Keratinocyte (primary cell): ENCODE data around the gene PLA2G6. TPM values are rescaled to one million over a fixed set of nuclear protein-coding genes. Genes with fewer than 3 reads are reported as not detected.

Experiments
- DNase-seq: peaks from one replicate; pipeline ENCODE4 v3.0.0-alpha.2; 2011; ENCODE audit warnings: low read depth, missing footprints, low spot score
- FAIRE-seq: peaks from 2 replicates; lab custom pipeline; 2011; peaks lifted over from hg19 to GRCh38; lab: Jason Lieb, UNC
- H2AFZ ChIP-seq: 2 replicates; pipeline ENCODE4 v1.6.0; 2012; ENCODE audit warnings: low read length, control low read depth, inconsistent platforms; ENCODE audit not compliant: control insufficient read depth
- H3K27ac ChIP-seq: 2 replicates; pipeline ENCODE4 v1.5.1; 2011; ENCODE audit warnings: low read length; ENCODE audit not compliant: control insufficient read depth, insufficient read depth
- H3K27me3 ChIP-seq: 3 replicates; pipeline ENCODE4 v1.6.0; 2011; ENCODE audit warnings: low read length; ENCODE audit not compliant: control insufficient read depth, insufficient read depth; ENCODE audit errors: extremely low read depth
- H3K36me3 ChIP-seq, 2 experiments: 2 replicates in 1 of 2; 3 replicates in 1 of 2; pipeline ENCODE4 v1.5.1; 2011; ENCODE audit warnings: low read length in 2 of 2, mild to moderate bottlenecking in 1 of 2; ENCODE audit not compliant: control insufficient read depth in 2 of 2, insufficient read depth in 2 of 2; ENCODE audit errors: extremely low read depth in 1 of 2
- H3K4me1 ChIP-seq: 3 replicates; pipeline ENCODE4 v1.5.1; 2011; ENCODE audit warnings: low read length; ENCODE audit not compliant: control insufficient read depth, insufficient read depth; ENCODE audit errors: extremely low read depth
- H3K4me2 ChIP-seq: 3 replicates; pipeline ENCODE4 v1.6.0; 2011; ENCODE audit warnings: low read depth, low read length; ENCODE audit not compliant: control insufficient read depth, insufficient read depth; ENCODE audit errors: extremely low read depth
- H3K4me3 ChIP-seq, 3 experiments: fragments of 200-600 bp in 1 of 3; sonication (generic) in 1 of 3; 2 replicates in 2 of 3; 3 replicates in 1 of 3; pipeline ENCODE4 v1.5.1; 2011 to 2016; ENCODE audit warnings: low read length in 3 of 3, mild to moderate bottlenecking in 3 of 3, control low read depth in 2 of 3, inconsistent platforms in 1 of 3, low read depth in 1 of 3, mixed read lengths in 1 of 3, mixed run types in 1 of 3, moderate library complexity in 1 of 3; ENCODE audit not compliant: control insufficient read depth in 2 of 3, insufficient read depth in 2 of 3; ENCODE audit errors: extremely low read depth in 1 of 3
- H3K79me2 ChIP-seq: 2 replicates; pipeline ENCODE4 v1.6.0; 2012; ENCODE audit warnings: low read length; ENCODE audit not compliant: control insufficient read depth, insufficient read depth
- H3K9ac ChIP-seq: 3 replicates; pipeline ENCODE4 v1.6.0; 2011; ENCODE audit warnings: low read length; ENCODE audit not compliant: control insufficient read depth, insufficient read depth; ENCODE audit errors: extremely low read depth
- H3K9me1 ChIP-seq: 3 replicates; pipeline ENCODE4 v1.6.0; 2011; ENCODE audit warnings: low read length; ENCODE audit not compliant: control insufficient read depth, insufficient read depth; ENCODE audit errors: extremely low read depth
- H3K9me3 ChIP-seq: 2 replicates; pipeline ENCODE4 v1.5.1; 2012; ENCODE audit warnings: low read depth, low read length; ENCODE audit not compliant: control insufficient read depth
- H4K20me1 ChIP-seq: 3 replicates; pipeline ENCODE4 v1.6.0; 2011; ENCODE audit warnings: low read length; ENCODE audit not compliant: control insufficient read depth, insufficient read depth; ENCODE audit errors: extremely low read depth
- EZH2 ChIP-seq: IDR thresholded peaks from one replicate; pipeline ENCODE4 v1.6.1; 2012; ENCODE audit warnings: inconsistent platforms, mild to moderate bottlenecking, low read length, moderate library complexity
- dilution Hi-C: fragments of 300-500 bp; cut with MboI; formaldehyde crosslinking; loops from one replicate; pipeline ENCODE4 v1.7.0; 2020; ENCODE audit warnings: low sequenced_read_pairs; ENCODE audit not compliant: extremely low pct_ligation_motif_present
- polyA plus RNA-seq, 5 experiments: library from polyadenylated mRNA; depleted of rRNA in 3 of 5; stranded (reverse) in 3 of 5; stranded (forward) in 1 of 5; unstranded in 1 of 5; fragments of >200 nt; gene quantifications; 1 replicate in 1 of 5; 2 replicates in 3 of 5; 3 replicates in 1 of 5; pipeline versions ENCODE4 v1.2.1 to v1.2.3, GENCODE V29; 2011 to 2012; ENCODE audit warnings: missing spikeins in 2 of 5, low read depth in 1 of 5, low replicate concordance in 1 of 5
- TF ChIP-seq, protein P1 (sequence below), 3 experiments: IDR thresholded peaks in 1 of 3; conservative IDR thresholded peaks in 1 of 3; optimal IDR thresholded peaks in 1 of 3; 2 replicates in 2 of 3; 3 replicates in 1 of 3; pipeline versions ENCODE3 to v1.5.1; 2011; ENCODE audit warnings: low read length in 3 of 3, mild to moderate bottlenecking in 3 of 3, moderate library complexity in 2 of 3, control low read depth in 1 of 3, inconsistent platforms in 1 of 3; ENCODE audit not compliant: insufficient read depth in 2 of 3; ENCODE audit errors: extremely low read depth in 1 of 3

Gene PLA2G6
- polyA plus RNA-seq, 1 donor (not counting 4 experiments of a cell fraction or from before 2014, with no cell fraction given), result 5.2 TPM

DNA sequence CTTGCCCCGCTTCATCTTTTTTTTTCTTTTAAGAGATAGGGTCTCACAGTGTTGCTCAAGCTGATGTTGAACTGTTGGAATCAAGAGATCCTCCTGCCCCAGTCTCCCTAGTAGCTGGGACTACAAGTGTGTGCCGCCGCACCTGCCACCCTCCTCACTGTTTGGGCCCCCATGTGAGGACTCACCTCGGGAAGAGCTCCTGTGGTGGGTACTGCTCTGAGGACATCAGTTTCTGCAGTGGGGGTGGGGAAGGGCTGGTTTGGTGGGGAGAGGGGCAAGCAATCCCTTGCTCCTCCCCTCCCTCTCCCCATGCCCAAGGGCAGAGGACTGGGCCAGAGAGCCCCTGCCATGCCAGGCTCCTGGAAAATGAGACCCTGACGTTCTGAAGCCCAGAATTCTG, 96.1 kb downstream of the PLA2G6 start:
- H3K4me1 ChIP-seq, result peaks cover 3% of the 10 kb centered on the region
- H3K4me2 ChIP-seq, result no peak overlapping the region
- H3K9me1 ChIP-seq, result no peaks in the 10 kb centered on the region
- no peak for DNase-seq
- H3K27me3 ChIP-seq, result peaks cover 27% of the 10 kb centered on the region
- H3K36me3 ChIP-seq, result no peaks in the 10 kb centered on the region
- no peak for FAIRE-seq
- H3K27ac ChIP-seq, result no peak overlapping the region
- no peaks in the 10 kb centered on the region for H3K9me3 ChIP-seq
- no peak overlapping the region for H2AFZ ChIP-seq
- dilution Hi-C loops, result no loop called here
- no peaks in the 10 kb centered on the region for H4K20me1 ChIP-seq
- H3K9ac ChIP-seq, result no peak overlapping the region
- TF ChIP-seq, protein P1, sequence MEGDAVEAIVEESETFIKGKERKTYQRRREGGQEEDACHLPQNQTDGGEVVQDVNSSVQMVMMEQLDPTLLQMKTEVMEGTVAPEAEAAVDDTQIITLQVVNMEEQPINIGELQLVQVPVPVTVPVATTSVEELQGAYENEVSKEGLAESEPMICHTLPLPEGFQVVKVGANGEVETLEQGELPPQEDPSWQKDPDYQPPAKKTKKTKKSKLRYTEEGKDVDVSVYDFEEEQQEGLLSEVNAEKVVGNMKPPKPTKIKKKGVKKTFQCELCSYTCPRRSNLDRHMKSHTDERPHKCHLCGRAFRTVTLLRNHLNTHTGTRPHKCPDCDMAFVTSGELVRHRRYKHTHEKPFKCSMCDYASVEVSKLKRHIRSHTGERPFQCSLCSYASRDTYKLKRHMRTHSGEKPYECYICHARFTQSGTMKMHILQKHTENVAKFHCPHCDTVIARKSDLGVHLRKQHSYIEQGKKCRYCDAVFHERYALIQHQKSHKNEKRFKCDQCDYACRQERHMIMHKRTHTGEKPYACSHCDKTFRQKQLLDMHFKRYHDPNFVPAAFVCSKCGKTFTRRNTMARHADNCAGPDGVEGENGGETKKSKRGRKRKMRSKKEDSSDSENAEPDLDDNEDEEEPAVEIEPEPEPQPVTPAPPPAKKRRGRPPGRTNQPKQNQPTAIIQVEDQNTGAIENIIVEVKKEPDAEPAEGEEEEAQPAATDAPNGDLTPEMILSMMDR (optimal IDR thresholded peaks at IDR 0.05 in 1 of 3, IDR thresholded peaks at IDR 0.05 in 1 of 3, conservative IDR thresholded peaks at IDR 0.05 in 1 of 3; ENCODE audit: extremely low read depth in 1 of 3, insufficient read depth in 2 of 3, low read length in 3 of 3), result no peak
- no peak for TF ChIP-seq EZH2
- no peaks in the 10 kb centered on the region for H3K79me2 ChIP-seq
- no peak overlapping the region for H3K4me3 ChIP-seq

DNA sequence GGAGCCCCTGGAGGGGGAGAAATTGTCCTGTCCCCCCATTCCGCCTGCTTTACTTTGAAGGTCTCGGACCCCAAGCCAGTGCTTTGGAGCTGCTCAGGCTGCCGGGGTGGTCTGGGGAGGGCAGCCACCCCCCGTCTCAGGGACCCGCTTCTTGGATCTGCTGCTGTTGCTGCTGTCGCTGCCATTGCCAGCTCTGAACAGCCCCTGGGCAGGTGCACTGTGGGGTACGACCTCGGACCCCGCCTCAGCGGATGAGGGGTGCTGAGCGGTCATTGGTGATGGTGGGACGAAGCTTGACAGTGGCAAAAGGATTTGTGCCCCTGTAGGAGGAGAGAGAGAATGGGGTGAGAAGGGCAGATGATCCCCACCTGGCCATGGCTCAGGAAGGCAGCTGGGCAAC, 96.6 kb downstream of the PLA2G6 start:
- Histone ChIP-seq H3K4me1 (peaks cover 3% of the 10 kb centered on the region), H3K9me3 (no peaks in the 10 kb centered on the region), H3K27me3 (peaks cover 29% of the 10 kb centered on the region), H3K9ac (no peak overlapping the region), H3K27ac (no peak overlapping the region), H3K4me3 (no peak overlapping the region), H4K20me1 (no peaks in the 10 kb centered on the region), H3K9me1 (no peaks in the 10 kb centered on the region), H3K36me3 (no peaks in the 10 kb centered on the region), H2AFZ (no peak overlapping the region), H3K4me2 (no peak overlapping the region), H3K79me2 (no peaks in the 10 kb centered on the region)
- dilution Hi-C loops, result no loop called here
- no peak for DNase-seq
- TF ChIP-seq, protein P1 (optimal IDR thresholded peaks at IDR 0.05 in 1 of 3, IDR thresholded peaks at IDR 0.05 in 1 of 3, conservative IDR thresholded peaks at IDR 0.05 in 1 of 3; ENCODE audit: extremely low read depth in 1 of 3, insufficient read depth in 2 of 3, low read length in 3 of 3), result no peak
- TF ChIP-seq EZH2, result no peak
- FAIRE-seq, result no peak
